Activated CD4-positive, alpha-beta T cell treated with anti-CD3 and anti-CD28 coated beads, Interleukin-10, Interleukin-2, amounts not matched to agents 100 ng/mL and 50 ng/mL, durations not matched to agents 16 hours and 8 hours (primary cell): ENCODE results near the gene RXRB.

ENCODE experiments used
- DNase-seq: peaks from one replicate; pipeline ENCODE4 v3.0.0-alpha.2; 2020

RXRB gene

DNA sequence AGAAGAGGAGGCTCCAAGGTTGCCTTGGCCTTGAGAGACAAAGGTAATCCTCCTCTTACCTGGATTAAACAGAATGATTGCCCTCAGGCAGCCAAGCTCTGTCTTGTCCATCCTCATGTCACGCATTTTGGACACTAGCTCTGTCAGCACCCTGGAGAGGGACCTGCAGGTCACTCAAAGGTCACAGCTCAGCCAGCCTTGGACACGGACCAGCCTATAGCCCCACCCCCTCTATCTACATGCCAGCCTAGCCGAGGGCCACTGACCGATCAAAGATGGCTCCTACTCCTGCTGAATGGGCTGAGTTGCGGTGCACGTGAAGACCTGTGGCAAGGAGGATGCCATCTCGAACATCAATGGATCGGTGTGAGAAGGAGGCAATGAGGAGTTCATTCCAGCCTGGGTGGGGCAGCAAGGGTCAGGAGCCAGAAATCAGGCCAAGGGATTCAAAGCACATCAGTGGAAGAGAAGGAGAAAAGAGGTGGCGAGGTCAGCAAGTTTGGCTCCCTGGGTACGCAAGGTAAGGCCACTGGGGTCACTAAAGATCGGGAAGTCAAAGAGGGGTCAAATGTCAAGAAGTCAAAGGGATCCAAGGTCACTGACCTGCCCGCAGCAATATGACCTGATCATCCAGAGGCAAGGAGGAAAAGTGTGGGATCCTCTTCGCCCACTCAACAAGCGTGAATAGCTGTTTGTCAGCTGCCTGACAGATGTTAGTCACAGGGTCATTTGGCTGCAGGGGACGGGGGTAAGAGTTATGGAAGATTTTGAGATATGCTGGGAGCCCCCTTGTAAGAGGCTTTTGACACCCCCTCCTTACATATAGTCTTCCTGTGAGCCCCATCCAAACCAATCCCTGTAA, 4.9 kb downstream of the RXRB start:
- DNase-seq: no peak

DNA sequence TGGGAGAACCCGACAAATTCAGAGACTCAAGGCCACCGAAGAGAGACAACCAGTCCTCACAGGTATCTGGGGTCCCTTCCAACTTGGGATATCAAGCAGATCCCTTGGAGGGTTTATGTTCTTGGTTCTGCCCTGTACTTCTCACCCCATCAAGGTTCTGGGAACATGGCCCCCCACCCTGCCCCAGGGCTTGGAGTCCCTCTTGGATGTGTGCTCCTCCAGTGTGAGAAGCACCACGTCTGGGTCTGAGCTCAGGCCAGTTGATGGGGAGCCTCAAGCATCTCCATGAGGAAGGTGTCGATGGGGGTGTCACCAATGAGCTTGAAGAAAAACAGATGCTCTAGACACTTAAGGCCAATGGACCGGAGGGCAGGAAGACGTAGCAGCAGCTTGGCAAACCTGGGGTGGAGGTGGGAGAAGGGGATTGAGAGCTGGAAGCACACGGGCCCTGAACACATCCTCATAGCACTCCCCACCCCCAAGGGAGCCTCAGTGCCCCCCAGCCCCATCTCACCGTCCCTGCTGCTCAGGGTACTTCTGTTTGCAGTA, 6.0 kb downstream of the RXRB start:
- no peak for DNase-seq

DNA sequence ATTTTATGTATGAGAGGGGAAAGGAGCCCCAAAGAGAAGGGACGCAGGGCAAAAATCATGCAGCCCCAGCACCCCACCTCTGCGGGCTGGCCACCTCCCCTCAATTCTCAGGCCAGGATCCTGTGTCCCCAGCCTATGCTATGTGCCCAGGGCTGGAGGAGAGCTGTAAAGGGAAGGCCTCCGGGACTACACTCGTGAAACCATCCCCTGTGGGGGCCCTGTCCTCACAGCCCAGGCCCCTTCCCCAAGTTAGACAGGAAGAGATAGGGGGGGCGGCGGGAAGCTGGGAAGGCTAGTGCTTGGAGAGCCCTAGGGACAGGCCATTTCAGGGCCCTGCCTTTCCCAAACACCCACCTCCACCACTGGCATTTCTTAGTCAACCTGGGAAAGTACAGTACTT, 6.8 kb downstream of the RXRB start:
- no peak for DNase-seq

DNA sequence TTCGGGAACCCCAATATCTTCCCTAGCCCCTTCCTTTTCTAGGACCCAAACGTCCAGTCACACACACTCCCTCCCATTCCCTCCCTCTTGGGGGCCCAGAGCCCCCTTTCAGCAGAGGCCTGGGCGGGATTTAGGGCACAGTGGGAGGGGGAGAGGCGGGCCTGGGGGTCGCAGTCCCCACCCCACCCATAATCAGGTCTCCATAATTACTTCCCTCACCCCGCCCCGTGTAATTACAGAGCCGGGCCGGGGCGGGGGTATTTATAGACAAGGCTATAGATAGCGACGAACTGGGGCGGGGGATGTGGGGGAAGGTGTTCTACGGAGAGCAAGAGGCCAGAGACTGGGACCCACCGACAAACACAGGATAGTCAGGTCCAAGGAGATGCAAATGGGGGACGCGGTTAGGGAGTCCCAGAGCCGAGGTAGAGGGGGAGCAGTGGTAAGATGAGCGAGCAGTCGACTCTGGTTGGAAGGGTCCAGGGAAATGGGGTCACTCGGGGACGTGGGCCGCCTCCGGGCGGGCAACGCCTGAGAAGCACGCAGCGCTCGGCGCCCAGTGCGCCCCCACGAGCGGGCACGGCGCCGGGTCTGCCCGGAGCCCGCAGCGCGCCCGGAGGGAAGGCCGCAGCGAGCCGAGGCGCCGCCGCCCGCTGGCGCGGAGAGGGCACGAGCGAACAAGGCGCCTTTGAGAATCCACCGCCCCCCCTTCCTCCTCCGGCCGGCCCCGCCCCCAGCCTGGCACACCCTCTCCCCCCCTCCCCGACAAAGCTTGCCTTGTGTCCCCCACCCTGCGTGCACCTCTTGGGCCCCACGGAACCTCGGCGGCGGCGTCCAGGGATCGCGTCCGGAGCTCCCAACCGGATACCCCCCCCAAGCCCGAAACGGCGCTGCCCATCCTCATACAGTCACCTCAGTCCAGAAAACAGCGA, 7.5 kb downstream of the RXRB start:
- no peak for DNase-seq

- no peak for DNase-seq
Observed at GRCh38 chr6:33192105-33192646, 8.3 kb downstream of the RXRB start, which contains the start of gene COL11A2. Gene COL11A2, minus strand, starts transcription at chr6:33192467. Its CDS starts 227 bp downstream, at chr6:33192240.

GRCh38 chr6:33191383-33192104, 8.9 kb downstream of the RXRB start:
- DNase-seq: no peak

DNA sequence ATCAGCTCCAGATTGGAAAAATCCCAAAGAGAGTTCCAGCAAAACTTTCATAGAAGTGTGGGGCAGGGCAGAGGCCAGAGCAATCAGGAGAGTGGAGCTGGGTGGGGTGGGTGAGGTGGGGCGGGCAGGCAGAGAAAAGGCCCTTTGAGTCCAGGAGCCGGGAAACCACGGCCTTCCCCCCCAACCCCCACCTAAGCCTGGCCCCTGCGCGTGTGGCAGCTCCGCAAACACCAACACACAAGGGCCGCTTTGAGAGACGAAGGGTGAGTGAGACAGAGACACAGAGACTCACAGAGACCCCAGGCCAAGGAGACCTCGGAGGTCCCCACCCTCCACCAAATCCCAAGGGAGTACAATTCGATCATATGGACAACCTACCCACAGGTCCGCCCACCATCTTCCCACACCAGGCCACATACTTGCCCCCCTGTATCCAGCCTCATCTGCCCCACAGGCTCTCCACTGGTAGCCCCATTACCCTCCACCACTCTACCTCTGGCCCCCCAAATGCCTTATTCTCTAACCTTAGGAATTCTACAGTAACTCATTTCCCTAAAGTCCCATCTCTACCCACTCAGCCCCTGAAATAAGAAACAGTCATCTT, 9.9 kb downstream of the RXRB start:
- DNase-seq: no peak

- DNase-seq: no peak
Observed at GRCh38 chr6:33189625-33190448, 10.6 kb downstream of the RXRB start.

DNA sequence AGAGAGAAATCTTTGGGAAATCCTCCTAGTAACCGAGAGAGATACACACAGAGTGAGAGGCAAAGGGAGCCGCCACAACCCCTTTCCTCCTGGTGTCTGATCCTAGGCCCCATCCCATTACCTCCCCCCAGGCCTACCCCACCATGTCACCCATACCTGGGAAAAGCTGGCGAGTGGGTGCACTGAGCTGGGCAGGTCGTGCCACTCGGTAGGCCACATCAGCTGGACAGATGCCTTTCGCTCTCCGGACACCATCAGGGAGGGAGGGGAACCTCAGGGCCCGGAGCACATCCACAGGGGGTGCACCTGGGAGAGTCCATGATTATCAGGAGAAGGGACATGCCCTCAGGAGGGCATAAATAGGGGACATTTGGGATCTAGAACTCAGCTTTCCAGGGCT, 11.3 kb downstream of the RXRB start:
- DNase-seq: no peak

DNA sequence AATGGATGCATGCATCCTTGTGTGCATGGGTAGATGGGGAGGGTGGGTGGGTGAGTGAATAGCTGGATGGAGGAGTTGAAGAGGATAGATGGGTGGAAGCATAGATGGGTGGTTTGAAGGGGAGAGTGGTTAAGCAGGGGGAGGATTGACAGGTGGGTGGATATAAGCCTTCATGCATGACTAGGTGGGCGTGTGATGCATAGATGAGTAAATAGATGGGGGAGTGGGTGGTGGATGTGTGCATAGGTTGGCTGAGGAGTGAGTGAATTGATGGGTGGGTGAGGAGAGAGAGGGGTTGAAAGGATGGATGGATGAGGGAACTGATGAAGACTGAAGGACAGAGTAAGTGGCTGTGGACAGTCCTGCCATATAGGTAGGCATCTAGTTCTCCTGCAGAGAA, 12.7 kb downstream of the RXRB start:
- DNase-seq: no peak

- no peak for DNase-seq
Observed at GRCh38 chr6:33185654-33186187, 14.7 kb downstream of the RXRB start.

GRCh38 chr6:33185190-33185589, 15.3 kb downstream of the RXRB start:
- no peak for DNase-seq

GRCh38 chr6:33183071-33183683, 17.3 kb downstream of the RXRB start:
- DNase-seq: peak; percentile 32

GRCh38 chr6:33181141-33181540, 19.3 kb downstream of the RXRB start:
- no peak for DNase-seq

- DNase-seq: no peak
Observed at GRCh38 chr6:33178755-33179475, 21.6 kb downstream of the RXRB start.

GRCh38 chr6:33177552-33178446, 22.7 kb downstream of the RXRB start:
- no peak for DNase-seq

DNA sequence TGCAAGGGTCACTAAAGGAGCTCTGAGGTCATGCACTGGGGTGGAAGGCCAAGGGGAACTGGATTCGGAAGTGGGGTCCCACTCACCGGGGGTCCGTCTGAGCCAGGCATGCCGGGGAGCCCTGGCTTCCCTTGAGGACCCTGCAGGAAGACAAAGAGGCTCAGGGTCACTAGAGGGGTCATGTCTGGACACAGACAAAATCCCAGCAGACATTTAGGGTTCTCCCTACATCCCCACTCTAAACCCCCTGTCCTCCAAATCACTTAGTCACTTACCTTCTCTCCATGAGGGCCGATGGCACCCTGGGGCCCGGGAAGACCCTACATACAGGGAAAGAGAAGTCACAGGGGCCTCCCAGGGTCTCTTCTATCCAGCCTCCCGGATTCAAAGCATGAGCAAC, 23.6 kb downstream of the RXRB start:
- no peak for DNase-seq

DNA sequence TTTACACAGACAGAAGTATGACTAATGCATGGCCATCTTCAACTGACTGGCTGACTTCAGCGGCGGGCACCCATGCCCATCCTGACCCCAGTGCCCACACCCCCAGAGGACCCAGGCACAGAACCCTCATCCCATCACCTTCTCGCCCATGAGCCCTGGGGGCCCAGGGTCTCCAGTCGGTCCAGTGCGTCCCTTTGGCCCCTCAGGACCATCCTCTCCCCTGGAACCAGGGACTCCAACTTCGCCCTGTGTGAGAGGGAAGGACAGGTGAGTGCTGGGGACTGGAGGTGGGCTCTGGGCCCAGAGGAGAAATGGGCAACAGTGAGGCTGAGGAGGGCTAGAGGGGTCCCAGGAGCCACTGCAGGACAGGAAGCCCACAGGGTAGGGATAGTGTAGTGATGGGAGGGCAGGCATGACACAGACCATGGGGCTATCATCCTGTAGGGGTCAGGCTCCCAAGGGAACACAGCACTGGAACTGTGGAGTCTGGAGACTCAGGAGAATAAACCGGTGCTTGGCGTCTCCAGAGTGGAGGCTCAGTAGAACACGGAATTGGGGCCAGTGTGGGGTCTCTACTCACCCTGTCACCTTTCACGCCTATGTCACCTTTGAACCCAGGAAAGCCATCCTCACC, 24.9 kb downstream of the RXRB start:
- DNase-seq: no peak
